HEK293 (cell line): ENCODE results near the gene HOXB8.

Experiments used
- CTCF ChIA-PET: fragments of 350-600 bp; formaldehyde crosslinking; extraction: SDS; loops from one replicate; lab custom pipeline; 2021; ENCODE audit warnings: antibody characterized with exemption; lab: Yijun Ruan, JAX
- POLR2A ChIA-PET: fragments of 300-600 bp; formaldehyde crosslinking; extraction: SDS; loops from one replicate; lab custom pipeline; 2020; ENCODE audit warnings: antibody characterized with exemption, inconsistent platforms; lab: Yijun Ruan, JAX
- H3K27ac ChIP-seq: fragments of 200-500 bp; sonication (Bioruptor generic); 2 replicates; pipeline ENCODE4 v1.5.1; 2014; ENCODE audit warnings: low read depth, low read length, control low read depth, inconsistent platforms; ENCODE audit errors: extremely low read depth
- H3K36me3 ChIP-seq, 2 experiments: fragments of 200-500 bp in 1 of 2; sonication (Bioruptor generic) in 1 of 2; 1 replicate in 1 of 2; 2 replicates in 1 of 2; pipeline ENCODE4 v1.5.1; 2014 to 2017; ENCODE audit warnings: inconsistent platforms in 2 of 2, low read length in 2 of 2; ENCODE audit not compliant: control insufficient read depth in 2 of 2, insufficient read depth in 1 of 2
- H3K4me1 ChIP-seq: fragments of 200-500 bp; sonication (Bioruptor generic); 2 replicates; pipeline ENCODE4 v1.5.1; 2014; ENCODE audit warnings: mild to moderate bottlenecking, low read length, inconsistent platforms; ENCODE audit not compliant: control insufficient read depth, insufficient read depth
- H3K4me3 ChIP-seq: 2 replicates; pipeline ENCODE4 v1.5.1; 2011; ENCODE audit warnings: low read depth, mild to moderate bottlenecking, control low read depth, low read length, moderate library complexity
- H3K9me3 ChIP-seq: fragments of 200-500 bp; sonication (Bioruptor generic); 2 replicates; pipeline ENCODE4 v1.5.1; 2014; ENCODE audit warnings: low read depth, low read length, inconsistent platforms; ENCODE audit not compliant: control insufficient read depth, insufficient read depth
- EGR2 ChIP-seq: fragments of 450-650 bp; formaldehyde crosslinking; IDR thresholded peaks from 2 replicates; pipeline ENCODE4 v1.5.1; 2016; ENCODE audit warnings: low read depth, missing biosample characterization, missing genetic modification characterization
- GLIS1 ChIP-seq: fragments of 450-650 bp; formaldehyde crosslinking; IDR thresholded peaks from 2 replicates; pipeline ENCODE4 v1.5.1; 2016; ENCODE audit warnings: missing biosample characterization, missing genetic modification characterization
- GLIS2 ChIP-seq: fragments of 450-650 bp; formaldehyde crosslinking; IDR thresholded peaks from 2 replicates; pipeline ENCODE4 v1.5.1; 2016; ENCODE audit warnings: missing biosample characterization, missing genetic modification characterization
- HOXD13 ChIP-seq: sonication (generic); formaldehyde crosslinking; IDR thresholded peaks from 2 replicates; pipeline ENCODE4 v1.8.0; 2022; ENCODE audit warnings: missing genetic modification reagents, borderline replicate concordance
- INSM2 ChIP-seq: fragments of 450-650 bp; formaldehyde crosslinking; IDR thresholded peaks from 2 replicates; pipeline ENCODE4 v1.5.1; 2016; ENCODE audit warnings: missing biosample characterization, missing genetic modification characterization
- KLF1 ChIP-seq: fragments of 450-650 bp; formaldehyde crosslinking; IDR thresholded peaks from 2 replicates; pipeline ENCODE4 v1.5.1; 2016; ENCODE audit warnings: missing biosample characterization, missing genetic modification characterization
- KLF16 ChIP-seq: fragments of 450-650 bp; formaldehyde crosslinking; IDR thresholded peaks from 2 replicates; pipeline ENCODE4 v1.5.1; 2017; ENCODE audit warnings: missing biosample characterization, missing genetic modification characterization
- MEIS1 ChIP-seq: sonication (generic); formaldehyde crosslinking; IDR thresholded peaks from 2 replicates; pipeline ENCODE4 v1.8.1; 2022; ENCODE audit warnings: missing genetic modification reagents, mild to moderate bottlenecking, borderline replicate concordance
- SCRT1 ChIP-seq: fragments of 450-650 bp; formaldehyde crosslinking; IDR thresholded peaks from 2 replicates; pipeline ENCODE4 v1.5.1; 2016; ENCODE audit warnings: missing biosample characterization, missing genetic modification characterization, borderline replicate concordance
- SCRT2 ChIP-seq: fragments of 450-650 bp; formaldehyde crosslinking; IDR thresholded peaks from 2 replicates; pipeline ENCODE4 v1.5.1; 2016; ENCODE audit warnings: missing biosample characterization, missing genetic modification characterization
- ZBTB17 ChIP-seq: fragments of 450-650 bp; formaldehyde crosslinking; IDR thresholded peaks from 2 replicates; pipeline ENCODE4 v1.5.1; 2016; ENCODE audit warnings: missing biosample characterization, missing genetic modification characterization
- ZBTB8A ChIP-seq: fragments of 450-650 bp; formaldehyde crosslinking; IDR thresholded peaks from 2 replicates; pipeline ENCODE4 v1.5.1; 2016; ENCODE audit warnings: missing biosample characterization, missing genetic modification characterization
- ZIC2 ChIP-seq: fragments of 450-650 bp; formaldehyde crosslinking; IDR thresholded peaks from 2 replicates; pipeline ENCODE4 v1.5.1; 2016; ENCODE audit warnings: missing biosample characterization, missing genetic modification characterization
- ZNF2 ChIP-seq: fragments of 450-650 bp; formaldehyde crosslinking; IDR thresholded peaks from 2 replicates; pipeline ENCODE4 v1.5.1; 2016; ENCODE audit warnings: missing biosample characterization, missing genetic modification characterization
- ZNF211 ChIP-seq: fragments of 450-650 bp; formaldehyde crosslinking; IDR thresholded peaks from 2 replicates; pipeline ENCODE4 v1.5.1; 2016; ENCODE audit warnings: low read depth, missing biosample characterization, missing genetic modification characterization
- ZNF23 ChIP-seq: fragments of 450-650 bp; formaldehyde crosslinking; IDR thresholded peaks from 2 replicates; pipeline ENCODE4 v1.5.1; 2016; ENCODE audit warnings: missing biosample characterization, missing genetic modification characterization, borderline replicate concordance
- ZNF274 ChIP-seq, 2 experiments: fragments of 200-500 bp in 1 of 2; fragments of 450-650 bp in 1 of 2; sonication (Bioruptor generic) in 1 of 2; formaldehyde crosslinking in 1 of 2; IDR thresholded peaks; 2 replicates each; pipeline versions ENCODE4 v1.5.1 to v1.6.1; 2014 to 2016; ENCODE audit warnings: borderline replicate concordance in 1 of 2, inconsistent platforms in 1 of 2, low read length in 1 of 2, missing biosample characterization in 1 of 2, missing genetic modification characterization in 1 of 2
- ZNF324 ChIP-seq: fragments of 450-650 bp; formaldehyde crosslinking; IDR thresholded peaks from 2 replicates; pipeline ENCODE4 v1.5.1; 2016; ENCODE audit warnings: missing biosample characterization, missing genetic modification characterization
- ZNF350 ChIP-seq: fragments of 450-650 bp; formaldehyde crosslinking; IDR thresholded peaks from 2 replicates; pipeline ENCODE4 v1.5.0; 2017; ENCODE audit warnings: missing biosample characterization, mild to moderate bottlenecking, missing genetic modification characterization
- ZNF354C ChIP-seq: fragments of 450-650 bp; formaldehyde crosslinking; IDR thresholded peaks from 2 replicates; pipeline ENCODE4 v1.5.1; 2016; ENCODE audit warnings: missing biosample characterization, missing genetic modification characterization, low read depth, borderline replicate concordance
- ZNF37A ChIP-seq: fragments of 450-650 bp; IDR thresholded peaks from 2 replicates; pipeline ENCODE4 v1.5.1; 2018; ENCODE audit warnings: missing biosample characterization, missing genetic modification characterization
- ZNF423 ChIP-seq: fragments of 450-650 bp; formaldehyde crosslinking; IDR thresholded peaks from 2 replicates; pipeline ENCODE4 v1.5.1; 2016; ENCODE audit warnings: missing biosample characterization, missing genetic modification characterization
- ZNF473 ChIP-seq: fragments of 450-650 bp; formaldehyde crosslinking; IDR thresholded peaks from 2 replicates; pipeline ENCODE4 v1.5.1; 2017; ENCODE audit warnings: missing biosample characterization, missing genetic modification characterization
- ZNF510 ChIP-seq: fragments of 450-650 bp; formaldehyde crosslinking; IDR thresholded peaks from 2 replicates; pipeline ENCODE4 v1.5.1; 2018; ENCODE audit warnings: mild to moderate bottlenecking, missing genetic modification characterization, missing biosample characterization; ENCODE audit not compliant: insufficient replicate concordance
- ZNF514 ChIP-seq: fragments of 450-650 bp; formaldehyde crosslinking; IDR thresholded peaks from 2 replicates; pipeline ENCODE4 v1.5.1; 2016; ENCODE audit warnings: missing biosample characterization, missing genetic modification characterization
- ZNF521 ChIP-seq: fragments of 450-650 bp; formaldehyde crosslinking; IDR thresholded peaks from 2 replicates; pipeline ENCODE4 v1.5.1; 2017; ENCODE audit warnings: missing biosample characterization, mild to moderate bottlenecking, missing genetic modification characterization
- ZNF555 ChIP-seq: fragments of 450-650 bp; formaldehyde crosslinking; conservative IDR thresholded peaks from 2 replicates; pipeline ENCODE4 v1.5.1; 2017; ENCODE audit warnings: missing biosample characterization, mild to moderate bottlenecking, missing genetic modification characterization, inconsistent platforms
- ZNF558 ChIP-seq: fragments of 450-650 bp; formaldehyde crosslinking; IDR thresholded peaks from 2 replicates; pipeline ENCODE4 v1.5.1; 2016; ENCODE audit warnings: missing biosample characterization, missing genetic modification characterization
- ZNF561 ChIP-seq: fragments of 450-650 bp; IDR thresholded peaks from 2 replicates; pipeline ENCODE4 v1.5.1; 2018; ENCODE audit warnings: missing biosample characterization, missing genetic modification characterization, borderline replicate concordance
- ZNF580 ChIP-seq: fragments of 450-650 bp; formaldehyde crosslinking; IDR thresholded peaks from 2 replicates; pipeline ENCODE4 v1.5.1; 2016; ENCODE audit warnings: missing biosample characterization, missing genetic modification characterization
- ZNF747 ChIP-seq: fragments of 450-650 bp; formaldehyde crosslinking; IDR thresholded peaks from 2 replicates; pipeline ENCODE4 v1.5.1; 2016; ENCODE audit warnings: missing biosample characterization, missing genetic modification characterization
- ZNF76 ChIP-seq: fragments of 450-650 bp; formaldehyde crosslinking; IDR thresholded peaks from 2 replicates; pipeline ENCODE4; 2016; ENCODE audit warnings: low read depth, missing biosample characterization, missing genetic modification characterization, borderline replicate concordance
- ZNF791 ChIP-seq: fragments of 450-650 bp; formaldehyde crosslinking; IDR thresholded peaks from 2 replicates; pipeline ENCODE4 v1.5.1; 2016; ENCODE audit warnings: missing biosample characterization, missing genetic modification characterization
- ZSCAN5A ChIP-seq: fragments of 450-650 bp; formaldehyde crosslinking; IDR thresholded peaks from 2 replicates; pipeline ENCODE4 v1.5.1; 2016; ENCODE audit warnings: missing biosample characterization, missing genetic modification characterization
- TF ChIP-seq, protein P1 (sequence below): fragments of 450-650 bp; formaldehyde crosslinking; IDR thresholded peaks from 2 replicates; pipeline ENCODE4 v1.5.1; 2016; ENCODE audit warnings: missing biosample characterization, missing genetic modification characterization

The HOXB8 gene

DNA sequence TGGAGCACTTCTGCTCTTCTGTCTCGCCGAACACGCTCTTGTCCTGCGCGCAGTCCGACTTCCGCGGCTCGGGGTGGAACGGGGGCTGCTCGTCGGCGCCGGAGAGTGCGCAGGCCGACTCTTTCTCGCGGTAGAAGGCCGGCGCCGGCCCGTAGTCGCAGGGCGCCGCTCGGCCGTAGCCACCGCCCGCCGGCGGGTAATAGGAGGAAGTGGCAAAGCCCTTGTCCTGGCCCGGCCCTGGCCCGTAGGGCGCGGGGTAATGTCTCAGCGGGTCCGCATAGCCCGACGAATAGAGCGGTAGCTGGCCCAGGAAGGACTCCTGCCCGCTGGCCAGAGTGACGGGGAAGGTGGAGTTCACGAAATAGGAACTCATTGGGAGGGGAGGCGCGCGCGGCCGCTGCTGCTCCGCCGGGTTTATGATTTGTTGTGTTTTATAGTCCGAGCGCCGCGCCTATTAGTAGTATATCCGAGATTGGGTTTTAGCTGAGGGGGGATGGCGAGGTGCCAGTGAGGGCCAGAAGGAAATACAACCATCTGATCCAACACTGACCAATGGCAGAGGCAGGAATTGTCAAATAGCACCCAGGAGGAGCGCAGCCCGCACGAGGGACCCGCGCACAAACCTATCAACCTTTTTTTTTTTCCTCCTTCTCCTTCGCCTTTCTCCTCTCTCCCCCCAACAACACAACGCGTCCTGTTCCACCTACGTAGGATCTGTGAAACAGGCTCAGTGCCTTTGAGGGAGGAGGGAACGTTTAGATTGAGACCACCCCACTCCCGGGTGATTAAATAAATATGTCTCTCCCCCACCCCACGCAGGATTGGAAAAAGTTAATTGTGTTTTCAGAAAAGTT is 17.1 kb downstream of the HOXB8 start (continued):
- TF ChIP-seq ZNF473 (tag by site-specific recombination) (no peak), SCRT1 (tag by site-specific recombination) (no peak), ZNF791 (no peak), INSM2 (tag by site-specific recombination) (0 out of 2 replicates have a peak, but pooled peaks have one; percentile 42), GLIS1 (tag by site-specific recombination) (peak; percentile 16; the same call in 1 of the 2 replicates), MEIS1 (CRISPR knock-in tag) (no peak), ZNF555 (no peak), ZNF23 (tag by site-specific recombination) (no peak), ZNF561 (tag by site-specific recombination) (peak; percentile 47; the same call in 1 of the 2 replicates)

DNA sequence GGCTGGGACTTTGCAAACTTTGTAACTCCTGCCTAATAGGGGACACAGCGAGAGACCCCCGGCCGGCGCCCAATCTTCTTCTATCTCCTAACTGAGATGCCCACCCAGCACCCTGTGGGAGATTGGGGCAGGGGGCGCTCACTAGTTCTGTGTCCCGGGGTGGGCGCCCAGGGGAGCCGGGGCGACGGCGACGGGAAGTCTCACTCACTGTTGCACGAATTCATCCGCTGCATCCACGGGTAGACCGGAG is 17.6 kb downstream of the HOXB8 start:
- Histone ChIP-seq H3K4me1 (peaks cover 46% of the 10 kb centered on the region), H3K27ac (peak overlapping the region; percentile 87), H3K4me3 (peak overlapping the region; percentile 71), H3K9me3 (no peaks in the 10 kb centered on the region), H3K36me3 (peaks cover 5 to 34% of the 10 kb centered on the region in 2 experiments; a peak in 1 of 3 replicates)
- POLR2A ChIA-PET, result interaction anchor here (1.0 kb wide), 1 partner anchor 26 kb away, joined by 3 read pairs; no protein-coding TSS in a partner anchor
- CTCF ChIA-PET, result interaction anchor here (0.9 kb wide), 1 partner anchor 377 kb away, joined by 3 read pairs; no protein-coding TSS in a partner anchor
- TF ChIP-seq ZNF580 (no peak), ZNF76 (tag by site-specific recombination) (no peak), SCRT2 (tag by site-specific recombination) (0 out of 2 replicates have a peak, but pooled peaks have one; percentile 25), ZNF37A (tag by site-specific recombination) (no peak), ZNF274 (IDR thresholded peaks at IDR 0.05; ENCODE audit: low read length) (no peak), ZNF274 (tag by site-specific recombination; IDR thresholded peaks at IDR 0.05; ENCODE audit: borderline replicate concordance) (no peak), ZNF514 (tag by site-specific recombination) (no peak), ZBTB8A (tag by site-specific recombination) (no peak), ZIC2 (tag by site-specific recombination) (peak; percentile 91), ZNF747 (tag by site-specific recombination) (no peak), GLIS2 (tag by site-specific recombination) (peak; percentile 85), ZNF324 (no peak), ZNF521 (tag by site-specific recombination) (no peak), ZSCAN5A (no peak), EGR2 (no peak), ZNF211 (tag by site-specific recombination) (no peak), ZNF354C (tag by site-specific recombination) (no peak), ZBTB17 (no peak), KLF1 (no peak), ZNF558 (no peak), ZNF510 (no peak), ZNF350 (no peak), ZNF2 (tag by site-specific recombination) (no peak), KLF16 (tag by site-specific recombination) (no peak), ZNF423 (tag by site-specific recombination) (peak; percentile 89), HOXD13 (CRISPR knock-in tag) (no peak)
- TF ChIP-seq, protein P1, sequence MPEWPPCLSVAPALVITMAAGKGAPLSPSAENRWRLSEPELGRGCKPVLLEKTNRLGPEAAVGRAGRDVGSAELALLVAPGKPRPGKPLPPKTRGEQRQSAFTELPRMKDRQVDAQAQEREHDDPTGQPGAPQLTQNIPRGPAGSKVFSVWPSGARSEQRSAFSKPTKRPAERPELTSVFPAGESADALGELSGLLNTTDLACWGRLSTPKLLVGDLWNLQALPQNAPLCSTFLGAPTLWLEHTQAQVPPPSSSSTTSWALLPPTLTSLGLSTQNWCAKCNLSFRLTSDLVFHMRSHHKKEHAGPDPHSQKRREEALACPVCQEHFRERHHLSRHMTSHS (tag by site-specific recombination), result no peak
